ENCODE measurements around the gene VAC14.

GRCh38 chr16:70678121-70678897 lies 122.6 kb downstream of the VAC14 start:
- TF ChIP-seq CTCF (IDR thresholded peaks at IDR 0.05) (no peak), EZH2phosphoT487 (IDR thresholded peaks at IDR 0.05) (no peak), EZH2 (IDR thresholded peaks at IDR 0.05) (no peak)
